Measurements from ENCODE around the gene MEIG1.

GRCh38 chr10:14958872-14959220 is 342 bp upstream of the MEIG1 start:
- TF ChIP-seq CTCF (IDR thresholded peaks at IDR 0.05; ENCODE audit: poor library complexity, severe bottlenecking) = no peak
- TF ChIP-seq EP300 (conservative IDR thresholded peaks at IDR 0.05; ENCODE audit: poor library complexity, severe bottlenecking) = no peak
- no peak for TF ChIP-seq REST (IDR thresholded peaks at IDR 0.05; ENCODE audit: borderline replicate concordance)
- no peak for TF ChIP-seq RAD21 (conservative IDR thresholded peaks at IDR 0.05)
- TF ChIP-seq EZH2 (IDR thresholded peaks at IDR 0.05; ENCODE audit: borderline replicate concordance, insufficient read depth, low read length, poor library complexity, severe bottlenecking) = no peak
- no peak for TF ChIP-seq TAF1 (IDR thresholded peaks at IDR 0.05; ENCODE audit: low read depth)
